HG03095 (cell line): ENCODE results near the gene BAX.
A peak's percentile ranks its signal among the peaks of the same experiment; 100 is the strongest.

Experiments used
- ATAC-seq: cut with Tn5 transposase; IDR thresholded peaks from one replicate; pipeline ENCODE4 v1.9.1; 2021; ENCODE audit warnings: moderate library complexity; ENCODE audit not compliant: unreplicated experiment

The BAX gene

DNA sequence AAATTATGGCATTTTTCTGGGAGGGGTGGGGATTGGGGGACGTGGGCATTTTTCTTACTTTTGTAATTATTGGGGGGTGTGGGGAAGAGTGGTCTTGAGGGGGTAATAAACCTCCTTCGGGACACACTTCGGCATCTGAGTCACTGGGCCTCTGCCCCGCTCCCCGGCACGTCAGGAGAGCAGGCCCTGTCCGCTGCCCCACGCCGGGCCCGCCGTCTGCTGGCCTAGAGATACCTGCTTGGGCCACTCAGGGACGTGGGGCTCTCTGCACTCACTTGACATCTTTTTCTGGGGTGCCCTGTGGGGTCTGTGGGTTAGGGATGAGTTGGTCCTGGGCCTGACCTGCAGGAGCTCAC is 7.0 kb downstream of the BAX start:
- no peak for ATAC-seq

DNA sequence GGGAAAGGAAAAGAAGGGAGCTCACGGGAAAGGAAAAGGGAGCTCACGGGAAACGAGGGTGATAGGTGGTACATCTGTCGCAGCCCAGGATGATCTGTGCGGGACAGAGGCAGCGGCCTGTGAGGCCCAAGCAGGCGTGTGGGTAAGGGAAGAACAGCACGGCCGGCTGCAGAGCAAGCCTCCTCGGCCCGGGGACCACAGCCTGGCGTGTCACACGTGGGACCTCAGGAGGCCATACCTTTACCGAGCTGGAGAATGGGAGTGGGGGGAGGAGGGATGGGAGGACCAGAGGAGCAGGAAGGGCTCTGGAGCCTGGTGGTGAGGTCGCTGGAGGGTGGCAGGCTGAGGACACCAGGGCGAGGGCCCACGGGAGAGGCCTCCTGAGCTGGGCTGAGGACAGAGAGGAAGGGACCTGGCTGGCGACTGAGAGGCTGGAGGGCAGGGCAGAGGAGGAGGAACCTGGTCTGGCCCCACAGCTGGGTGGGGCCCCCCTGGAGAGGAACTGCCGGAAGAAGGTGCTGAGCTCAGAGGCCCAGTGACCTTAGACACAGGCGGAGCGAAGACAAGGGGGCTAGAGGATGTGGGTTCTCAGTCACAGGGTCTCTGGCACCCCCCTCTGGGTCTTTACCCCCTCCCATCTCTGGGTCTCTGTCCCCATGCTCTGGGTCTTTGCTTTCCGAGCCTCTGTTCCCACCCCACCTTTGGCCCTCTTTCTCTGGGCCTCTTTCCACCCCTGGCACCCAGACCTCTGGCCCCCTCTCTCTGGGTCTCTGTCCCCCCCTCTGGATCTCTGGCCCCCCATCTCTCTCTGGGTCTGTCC is 7.6 kb downstream of the BAX start:
- peak; percentile 39 for ATAC-seq

GRCh38 chr19:48962849-48963165 is 8.1 kb downstream of the BAX start:
- ATAC-seq, result no peak

- ATAC-seq, result no peak
Measured at GRCh38 chr19:48963371-48964204, 8.9 kb downstream of the BAX start.

- no peak for ATAC-seq
Measured at GRCh38 chr19:48964205-48965039, 9.7 kb downstream of the BAX start.

- ATAC-seq, result peak; percentile 34
Measured at GRCh38 chr19:48965040-48965805, 10.5 kb downstream of the BAX start, which contains the start of gene FTL. TSS of gene FTL (plus strand) at chr19:48965309. CDS start at chr19:48965508, 199 bp downstream.

- no peak for ATAC-seq
Measured at GRCh38 chr19:48965806-48966540, 11.3 kb downstream of the BAX start.

GRCh38 chr19:48966541-48967345 is 12.1 kb downstream of the BAX start:
- no peak for ATAC-seq

DNA sequence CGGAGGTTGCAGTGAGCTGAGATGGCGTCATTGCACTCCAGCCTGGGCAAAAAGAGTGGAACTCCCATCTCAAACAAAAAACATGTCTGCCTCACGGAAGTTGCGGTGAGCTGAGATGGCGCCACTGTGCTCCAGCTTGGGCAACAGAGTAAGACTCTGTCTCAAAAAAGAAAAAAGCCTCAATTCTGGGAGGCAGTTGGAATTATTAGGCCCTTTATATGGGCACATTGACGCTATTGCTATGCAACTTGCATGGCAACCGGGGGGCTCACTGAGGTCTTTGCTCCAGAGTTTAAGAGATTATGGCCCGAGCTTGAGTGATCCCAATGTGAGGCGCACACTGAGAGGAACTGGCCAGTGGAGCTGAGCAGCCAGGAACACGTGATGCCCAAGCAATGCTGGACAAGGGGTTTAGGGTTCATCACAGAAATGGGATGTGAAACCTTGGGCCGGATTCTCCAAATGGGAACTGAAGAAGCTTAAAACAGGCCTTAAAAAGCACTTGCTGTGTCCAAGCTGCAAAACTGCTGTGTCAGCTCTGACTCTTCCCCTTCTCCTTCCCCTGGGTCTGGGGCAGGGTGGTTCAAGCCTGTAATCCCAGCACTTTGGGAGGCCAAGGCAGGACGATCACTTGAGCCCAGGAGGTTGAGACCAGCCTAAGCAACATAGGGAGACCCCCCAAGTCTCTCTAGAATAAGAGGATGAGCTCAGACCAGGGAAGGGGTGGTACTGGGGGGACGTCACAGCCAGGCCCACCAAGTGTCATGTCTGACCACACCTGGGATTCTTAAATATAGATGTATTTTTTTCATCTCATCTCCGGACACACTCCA is 12.9 kb downstream of the BAX start:
- ATAC-seq, result no peak

GRCh38 chr19:48968179-48968661 is 13.5 kb downstream of the BAX start:
- no peak for ATAC-seq

GRCh38 chr19:48968813-48969218 is 14.1 kb downstream of the BAX start:
- no peak for ATAC-seq

- no peak for ATAC-seq
Measured at GRCh38 chr19:48969276-48970138, 14.8 kb downstream of the BAX start.

- no peak for ATAC-seq
Measured at GRCh38 chr19:48970139-48970766, 15.6 kb downstream of the BAX start.

DNA sequence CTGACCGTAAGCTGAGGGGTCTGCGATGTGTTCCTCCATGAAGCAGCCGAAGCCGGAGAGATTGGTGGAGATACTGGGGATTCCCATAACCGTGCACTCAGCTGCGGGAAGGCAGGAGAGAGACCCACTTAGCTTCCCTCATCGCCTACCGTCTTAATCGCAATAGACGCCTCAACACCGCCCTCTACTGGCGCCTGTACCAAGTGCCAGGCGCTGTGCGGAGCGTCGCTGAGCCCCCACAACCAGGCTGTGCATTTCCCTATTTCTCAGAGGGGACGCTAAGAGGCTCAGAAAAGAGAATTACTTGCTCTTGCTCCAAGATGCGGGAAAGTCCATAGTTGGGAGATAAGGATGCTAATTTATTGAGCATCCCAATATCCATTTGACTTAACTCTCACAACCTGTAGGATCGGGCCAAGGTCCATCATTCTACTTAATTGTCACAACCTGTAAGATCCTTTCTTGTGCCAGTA is 16.3 kb downstream of the BAX start:
- no peak for ATAC-seq

- no peak for ATAC-seq
Measured at GRCh38 chr19:48975947-48976847, 21.5 kb downstream of the BAX start.
